Endothelial cell of umbilical vein (primary cell): ENCODE data around the gene MS4A10.

ENCODE experiments used
- EZH2 ChIP-seq: IDR thresholded peaks from 2 replicates; pipeline ENCODE4 v1.6.1; 2012; ENCODE audit warnings: borderline replicate concordance, low read depth, mild to moderate bottlenecking, moderate library complexity, low read length, inconsistent platforms; ENCODE audit not compliant: severe bottlenecking
- FOS ChIP-seq: IDR thresholded peaks from 2 replicates; pipeline ENCODE4 v1.6.1; 2011; ENCODE audit warnings: mild to moderate bottlenecking, low read length, moderate library complexity, borderline replicate concordance; ENCODE audit not compliant: insufficient read depth
- GATA2 ChIP-seq: IDR thresholded peaks from 2 replicates; pipeline ENCODE4 v1.7.0; 2011; ENCODE audit warnings: low read depth, mild to moderate bottlenecking, moderate library complexity, mixed read lengths, low read length; ENCODE audit not compliant: insufficient read length, insufficient read depth
- JUN ChIP-seq: IDR thresholded peaks from 2 replicates; pipeline ENCODE4 v1.6.1; 2011; ENCODE audit warnings: borderline replicate concordance, low read depth; ENCODE audit not compliant: insufficient read length, insufficient read depth
- MYC ChIP-seq: IDR thresholded peaks from one replicate; pipeline ENCODE4 v1.6.1; 2011; ENCODE audit warnings: mild to moderate bottlenecking, low read depth, low read length
- POLR2A ChIP-seq: IDR thresholded peaks from 2 replicates; pipeline ENCODE4 v1.6.1; 2012; ENCODE audit warnings: low read depth, mild to moderate bottlenecking, control low read depth, low read length
- POLR2AphosphoS5 ChIP-seq: IDR thresholded peaks from 2 replicates; pipeline ENCODE4 v1.6.1; 2012; ENCODE audit warnings: low read depth, mild to moderate bottlenecking, control low read depth, low read length, moderate library complexity; ENCODE audit not compliant: insufficient read depth
- TF ChIP-seq, protein P1 (sequence below), 2 donors: IDR thresholded peaks; 1 replicate in 1 of 2; 2 replicates in 1 of 2; pipeline ENCODE4 v1.5.1; 2011; ENCODE audit warnings: low read length in 2 of 2, mild to moderate bottlenecking in 2 of 2, moderate library complexity in 2 of 2, control low read depth in 1 of 2, inconsistent platforms in 1 of 2, low read depth in 1 of 2; ENCODE audit not compliant: insufficient read depth in 1 of 2; ENCODE audit errors: extremely low read depth in 1 of 2
- TF ChIP-seq, protein P2 (sequence below): IDR thresholded peaks from 2 replicates; pipeline ENCODE4 v1.6.1; 2011; ENCODE audit not compliant: insufficient read depth, insufficient read length

GRCh38 chr11:60771879-60772525 is 13.1 kb upstream of the MS4A10 start:
- TF ChIP-seq, protein P1, sequence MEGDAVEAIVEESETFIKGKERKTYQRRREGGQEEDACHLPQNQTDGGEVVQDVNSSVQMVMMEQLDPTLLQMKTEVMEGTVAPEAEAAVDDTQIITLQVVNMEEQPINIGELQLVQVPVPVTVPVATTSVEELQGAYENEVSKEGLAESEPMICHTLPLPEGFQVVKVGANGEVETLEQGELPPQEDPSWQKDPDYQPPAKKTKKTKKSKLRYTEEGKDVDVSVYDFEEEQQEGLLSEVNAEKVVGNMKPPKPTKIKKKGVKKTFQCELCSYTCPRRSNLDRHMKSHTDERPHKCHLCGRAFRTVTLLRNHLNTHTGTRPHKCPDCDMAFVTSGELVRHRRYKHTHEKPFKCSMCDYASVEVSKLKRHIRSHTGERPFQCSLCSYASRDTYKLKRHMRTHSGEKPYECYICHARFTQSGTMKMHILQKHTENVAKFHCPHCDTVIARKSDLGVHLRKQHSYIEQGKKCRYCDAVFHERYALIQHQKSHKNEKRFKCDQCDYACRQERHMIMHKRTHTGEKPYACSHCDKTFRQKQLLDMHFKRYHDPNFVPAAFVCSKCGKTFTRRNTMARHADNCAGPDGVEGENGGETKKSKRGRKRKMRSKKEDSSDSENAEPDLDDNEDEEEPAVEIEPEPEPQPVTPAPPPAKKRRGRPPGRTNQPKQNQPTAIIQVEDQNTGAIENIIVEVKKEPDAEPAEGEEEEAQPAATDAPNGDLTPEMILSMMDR (IDR thresholded peaks at IDR 0.05; ENCODE audit: extremely low read depth in 1 of 2, insufficient read depth in 1 of 2, low read depth in 1 of 2, low read length in 2 of 2): no peak
- peak; percentile 57 for TF ChIP-seq FOS
- no peak for TF ChIP-seq POLR2AphosphoS5
- TF ChIP-seq POLR2A: no peak
- no peak for TF ChIP-seq EZH2
- TF ChIP-seq, protein P2, sequence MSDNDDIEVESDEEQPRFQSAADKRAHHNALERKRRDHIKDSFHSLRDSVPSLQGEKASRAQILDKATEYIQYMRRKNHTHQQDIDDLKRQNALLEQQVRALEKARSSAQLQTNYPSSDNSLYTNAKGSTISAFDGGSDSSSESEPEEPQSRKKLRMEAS: no peak
- no peak for TF ChIP-seq MYC
- TF ChIP-seq GATA2: no peak
- peak; percentile 14 for TF ChIP-seq JUN
